HG03066 (cell line): Measurements from ENCODE around the gene DLL3.

ENCODE experiments used
- ATAC-seq: cut with Tn5 transposase; IDR thresholded peaks from one replicate; pipeline ENCODE4 v1.9.1; 2021; ENCODE audit warnings: low read depth; ENCODE audit not compliant: unreplicated experiment

DLL3 gene

GRCh38 chr19:39550197-39550596 is 51.5 kb downstream of the DLL3 start:
- ATAC-seq: no peak

GRCh38 chr19:39553082-39553652 is 54.4 kb downstream of the DLL3 start:
- no peak for ATAC-seq

GRCh38 chr19:39554701-39555311 is 56.1 kb downstream of the DLL3 start:
- ATAC-seq: no peak

- ATAC-seq: no peak
Observed at GRCh38 chr19:39555883-39556282, 57.1 kb downstream of the DLL3 start.
